GM19043 (cell line): ENCODE measurements around the gene FCMR.

Experiments used
- ATAC-seq: cut with Tn5 transposase; IDR thresholded peaks from one replicate; pipeline ENCODE4 v1.9.1; 2021; ENCODE audit warnings: low read depth; ENCODE audit not compliant: unreplicated experiment

FCMR gene

GRCh38 chr1:206951318-206952100 lies 29.8 kb upstream of the FCMR start:
- ATAC-seq, result peak; percentile 35

GRCh38 chr1:206949641-206950040 lies 27.9 kb upstream of the FCMR start:
- ATAC-seq, result no peak

- ATAC-seq, result no peak
Observed at GRCh38 chr1:206949208-206949607, 27.5 kb upstream of the FCMR start.

- ATAC-seq, result no peak
Observed at GRCh38 chr1:206947255-206947654, 25.5 kb upstream of the FCMR start.

- ATAC-seq, result no peak
Observed at GRCh38 chr1:206946261-206946660, 24.5 kb upstream of the FCMR start, which contains the start of gene PIGR. Gene PIGR (minus strand): TSS chr1:206946466. CDS start chr1:206940531, 5,935 bp downstream.

GRCh38 chr1:206945779-206946178 lies 24.0 kb upstream of the FCMR start:
- no peak for ATAC-seq

GRCh38 chr1:206944703-206945102 lies 23.0 kb upstream of the FCMR start:
- no peak for ATAC-seq

GRCh38 chr1:206941766-206942418 lies 20.2 kb upstream of the FCMR start:
- no peak for ATAC-seq

- no peak for ATAC-seq
Observed at GRCh38 chr1:206940588-206940936, 18.8 kb upstream of the FCMR start.

GRCh38 chr1:206939841-206940587 lies 18.3 kb upstream of the FCMR start:
- no peak for ATAC-seq

GRCh38 chr1:206939131-206939530 lies 17.4 kb upstream of the FCMR start:
- ATAC-seq, result no peak

GRCh38 chr1:206937425-206937824 lies 15.7 kb upstream of the FCMR start:
- ATAC-seq, result no peak

- ATAC-seq, result no peak
Observed at GRCh38 chr1:206935491-206936067, 13.8 kb upstream of the FCMR start.

GRCh38 chr1:206933333-206933945 lies 11.7 kb upstream of the FCMR start:
- ATAC-seq, result no peak

- ATAC-seq, result no peak
Observed at GRCh38 chr1:206932177-206932576, 10.4 kb upstream of the FCMR start.

- no peak for ATAC-seq
Observed at GRCh38 chr1:206931709-206932108, 10.0 kb upstream of the FCMR start.

GRCh38 chr1:206930210-206930798 lies 8.6 kb upstream of the FCMR start:
- ATAC-seq, result peak; percentile 66

- no peak for ATAC-seq
Observed at GRCh38 chr1:206929524-206929923, 7.8 kb upstream of the FCMR start.

- no peak for ATAC-seq
Observed at GRCh38 chr1:206926286-206926685, 4.5 kb upstream of the FCMR start.

- peak; percentile 39 for ATAC-seq
Observed at GRCh38 chr1:206925106-206925736, 3.5 kb upstream of the FCMR start.
